GM12878 (cell line): ENCODE measurements around the gene SLC35F2. TPM values are rescaled to one million over a fixed set of nuclear protein-coding genes. Genes with fewer than 3 reads are reported as not detected.

Experiments
- ATAC-seq: fragments of 200-7000 bp; cut with Tn5 transposase; 3 replicates; pipeline ENCODE4 v1.9.1; 2020; ENCODE audit warnings: mild to moderate bottlenecking, moderate library complexity
- BruUV-seq: library from RNA; stranded (reverse); fragments of 400-500 nt; replicated peaks from 2 replicates; lab custom pipeline; 2021; lab: Mats Ljungman, UMichigan
- CTCF ChIA-PET: fragments of 300-600 bp; sonication (Branson Sonifier 250); formaldehyde crosslinking; extraction: SDS; loops from one replicate; lab custom pipeline; 2021; ENCODE audit warnings: inconsistent platforms; lab: Yijun Ruan, JAX
- POLR2A ChIA-PET: fragments of 350-600 bp; formaldehyde crosslinking; extraction: SDS; loops from one replicate; lab custom pipeline; 2021; ENCODE audit warnings: inconsistent platforms; lab: Charles Lee
- RAD21 ChIA-PET: fragments of 300-600 bp; sonication (Branson Sonifier 250); formaldehyde crosslinking; loops from one replicate; lab custom pipeline; 2023; ENCODE audit warnings: antibody characterized with exemption; ENCODE audit not compliant: unreplicated experiment; lab: Charles Lee
- SMC1A ChIA-PET: fragments of 300-600 bp; sonication (Branson Sonifier 250); formaldehyde crosslinking; loops from one replicate; lab custom pipeline; 2023; ENCODE audit not compliant: unreplicated experiment, uncharacterized antibody; lab: Charles Lee
- DNase-seq: peaks from one replicate; pipeline ENCODE4 v3.0.0-alpha.2; 2011; ENCODE audit warnings: low read depth, low spot score
- FAIRE-seq: peaks from 3 replicates; lab custom pipeline; 2011; peaks lifted over from hg19 to GRCh38; lab: Jason Lieb, UNC
- H2AFZ ChIP-seq: 2 replicates; pipeline ENCODE4 v1.6.0; 2011; ENCODE audit warnings: low read depth, low read length, control low read depth; ENCODE audit not compliant: control insufficient read depth
- H3K27ac ChIP-seq: 2 replicates; pipeline ENCODE4 v1.5.1; 2011; ENCODE audit warnings: control low read depth; ENCODE audit not compliant: control insufficient read depth, insufficient read depth
- H3K27me3 ChIP-seq, 2 experiments: replicated peaks in 1 of 2; 2 replicates each; pipeline versions ENCODE4 v1.6.0 to v1.6.1; 2011; ENCODE audit warnings: low read length in 1 of 2; ENCODE audit not compliant: control insufficient read depth in 2 of 2, insufficient read depth in 2 of 2
- H3K36me3 ChIP-seq, 2 experiments: 2 replicates each; pipeline ENCODE4 v1.5.1; 2011; ENCODE audit warnings: low read length in 1 of 2; ENCODE audit not compliant: control insufficient read depth in 2 of 2, insufficient read depth in 2 of 2
- H3K4me1 ChIP-seq: 2 replicates; pipeline ENCODE4 v1.6.1; 2011; ENCODE audit warnings: mild to moderate bottlenecking, low read length, moderate library complexity, mixed read lengths; ENCODE audit not compliant: control insufficient read depth, insufficient read depth
- H3K4me2 ChIP-seq: 2 replicates; pipeline ENCODE4 v1.6.0; 2011; ENCODE audit warnings: control low read depth; ENCODE audit not compliant: control insufficient read depth, insufficient read depth
- H3K4me3 ChIP-seq: fragments of 200-600 bp; sonication (generic); 2 replicates; pipeline ENCODE4 v1.5.1; 2016
- H3K79me2 ChIP-seq: 2 replicates; pipeline ENCODE4 v1.6.0; 2011; ENCODE audit warnings: low read length; ENCODE audit not compliant: control insufficient read depth, insufficient read depth
- H3K9ac ChIP-seq: 2 replicates; pipeline ENCODE4 v1.8.0; 2011; ENCODE audit warnings: low read length, control low read depth, mixed read lengths; ENCODE audit not compliant: control insufficient read depth, insufficient read depth
- H3K9me3 ChIP-seq: replicated peaks from 3 replicates; pipeline ENCODE4 v1.5.1; 2011; ENCODE audit warnings: mild to moderate bottlenecking, low read length; ENCODE audit not compliant: control insufficient read depth, insufficient read depth
- H4K20me1 ChIP-seq: 2 replicates; pipeline ENCODE4 v1.6.0; 2011; ENCODE audit not compliant: control insufficient read depth, insufficient read depth
- BHLHE40 ChIP-seq, 2 experiments: fragments of 450-650 bp in 1 of 2; IDR thresholded peaks; 2 replicates each; pipeline ENCODE4 v1.6.1; 2011 to 2017; ENCODE audit warnings: low read depth in 2 of 2, borderline replicate concordance in 1 of 2, improper control_type of control experiment in 1 of 2, low read length in 1 of 2, mild to moderate bottlenecking in 1 of 2
- CTCF ChIP-seq, 3 experiments: IDR thresholded peaks in 2 of 3; conservative IDR thresholded peaks in 1 of 3; 2 replicates each; pipeline ENCODE4 v1.5.1; 2011; ENCODE audit warnings: low read depth in 3 of 3, low read length in 3 of 3, mild to moderate bottlenecking in 3 of 3, control low read depth in 2 of 3, moderate library complexity in 2 of 3, inconsistent platforms in 1 of 3, mixed read lengths in 1 of 3; ENCODE audit not compliant: control insufficient read depth in 2 of 3, insufficient read depth in 1 of 3; ENCODE audit errors: extremely low read depth in 1 of 3
- DPF2 ChIP-seq: fragments of 450-650 bp; IDR thresholded peaks from 2 replicates; pipeline ENCODE4 v1.6.1; 2017; ENCODE audit warnings: mild to moderate bottlenecking
- ETV6 ChIP-seq, 2 experiments: fragments of 450-650 bp in 1 of 2; IDR thresholded peaks in 1 of 2; conservative IDR thresholded peaks in 1 of 2; 2 replicates each; pipeline ENCODE4 v1.6.1; 2014; ENCODE audit warnings: antibody characterized with exemption in 1 of 2, borderline replicate concordance in 1 of 2, low read depth in 1 of 2, mild to moderate bottlenecking in 1 of 2, moderate library complexity in 1 of 2
- FOXM1 ChIP-seq: IDR thresholded peaks from 2 replicates; pipeline ENCODE4 v1.6.1; 2012; ENCODE audit warnings: low read depth, mild to moderate bottlenecking, inconsistent platforms, low read length, moderate library complexity
- IKZF1 ChIP-seq: fragments of 450-650 bp; conservative IDR thresholded peaks from 2 replicates; pipeline ENCODE4 v1.6.1; 2017; ENCODE audit warnings: antibody characterized with exemption, mild to moderate bottlenecking
- IRF4 ChIP-seq: IDR thresholded peaks from 2 replicates; pipeline ENCODE4 v1.6.1; 2011; ENCODE audit warnings: low read depth, low read length
- JUNB ChIP-seq: IDR thresholded peaks from 2 replicates; pipeline ENCODE4 v1.6.1; 2016; ENCODE audit warnings: antibody characterized with exemption, mild to moderate bottlenecking
- NFIC ChIP-seq: IDR thresholded peaks from 2 replicates; pipeline ENCODE4 v1.6.1; 2012; ENCODE audit warnings: low read depth, mild to moderate bottlenecking, inconsistent platforms, low read length, moderate library complexity
- REST ChIP-seq: IDR thresholded peaks from 2 replicates; pipeline ENCODE4 v1.6.1; 2012; ENCODE audit warnings: mild to moderate bottlenecking, low read depth, low read length
- SP1 ChIP-seq: IDR thresholded peaks from one replicate; pipeline ENCODE4 v1.6.1; 2011; ENCODE audit warnings: low read depth, low read length
- YY1 ChIP-seq: IDR thresholded peaks from 2 replicates; pipeline ENCODE4 v1.6.1; 2011; ENCODE audit warnings: low read depth, mild to moderate bottlenecking, low read length
- WGBS: methylation state at CpG from one replicate; pipeline ENCODE4 v1.1.6; 2016; ENCODE audit warnings: low lambda C conversion rate; ENCODE audit not compliant: insufficient replicate concordance, insufficient coverage; ENCODE audit errors: missing lambda C conversion rate; 5-methylcytosine and 5-hydroxymethylcytosine counted together
- in situ Hi-C: fragments of 300-500 bp; cut with MboI; formaldehyde crosslinking; loops from 9 replicates; pipeline ENCODE4 v1.14.3; 2018; ENCODE audit warnings: mixed read lengths
- intact Hi-C: fragments of 100-400 bp; cut with micrococcal nuclease; formaldehyde crosslinking; loops from one replicate; pipeline ENCODE4 v1.14.2; 2022; ENCODE audit not compliant: unreplicated experiment
- polyA plus RNA-seq, 11 experiments: library from polyadenylated mRNA; depleted of rRNA in 4 of 11; unstranded in 6 of 11; stranded (reverse) in 5 of 11; fragments of >200 nt; fragmentation: Nextera tagmentation in 4 of 11; fragmentation: Illumina TruSeq in 1 of 11; extraction: Ambion mirVana in 4 of 11; extraction: Trizol in 1 of 11; gene quantifications; 1 replicate in 1 of 11; 2 replicates in 10 of 11; pipeline versions ENCODE4 v1.2.1 to v1.2.3, GENCODE V29; 2011 to 2016; ENCODE audit warnings: inconsistent platforms in 2 of 11, missing spikeins in 2 of 11, low read depth in 1 of 11
- total RNA-seq, 4 experiments: library from RNA; depleted of rRNA in 3 of 4; stranded (reverse); fragments of >200 nt in 3 of 4; fragmentation: Illumina TruSeq in 1 of 4; extraction: Trizol in 1 of 4; gene quantifications; 2 replicates each; pipeline versions ENCODE4 v1.2.1 to v1.2.3, GENCODE V29; 2013 to 2021

SLC35F2 gene
- total and polyA plus RNA-seq, 10 of the 15 experiments (the other 5 are each of a cell fraction or from before 2014, with no cell fraction given): 15.2 to 48.8 (median 40.1) TPM

DNA sequence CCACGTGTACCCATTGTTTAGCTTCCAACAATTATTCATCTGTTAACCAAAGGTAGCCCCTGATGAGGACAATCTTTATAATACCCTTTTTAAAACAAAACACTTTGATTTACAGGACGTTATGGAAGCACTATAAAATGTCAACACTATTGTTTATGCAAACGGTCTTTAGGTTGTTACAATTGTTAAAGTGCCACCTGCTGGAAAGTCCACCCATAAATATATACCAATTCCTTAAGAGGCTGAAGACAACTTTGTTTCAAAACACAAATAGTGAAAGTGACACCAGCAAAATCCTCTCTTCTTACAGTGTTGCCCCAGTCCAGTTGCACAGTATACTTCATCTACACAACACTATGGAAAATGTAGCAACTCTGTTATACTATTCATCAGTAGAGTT lies 77.8 kb downstream of the SLC35F2 start:
- no peak overlapping the region for H3K9ac ChIP-seq
- no peak overlapping the region for H2AFZ ChIP-seq
- no peaks in the 10 kb centered on the region for H4K20me1 ChIP-seq
- H3K27ac ChIP-seq: no peak overlapping the region
- in situ Hi-C loops: no loop called here
- 24% methylated on average over 3 of the region's 3 CpGs for WGBS
- RAD21 ChIA-PET: no interaction called here
- BruUV-seq: no TSS peak
- H3K27me3 ChIP-seq: no peaks in the 10 kb centered on the region
- peaks cover 8% of the 10 kb centered on the region for H3K4me1 ChIP-seq
- no peak overlapping the region for H3K4me3 ChIP-seq
- no peaks in the 10 kb centered on the region; the same call in 2 of the 3 replicates for H3K9me3 ChIP-seq
- peak; percentile 43 for ATAC-seq
- SMC1A ChIA-PET: no interaction called here
- POLR2A ChIA-PET: no interaction called here
- no peaks in the 10 kb centered on the region for H3K79me2 ChIP-seq
- H3K36me3 ChIP-seq: no peaks in the 10 kb centered on the region
- intact Hi-C loops: no loop called here
- DNase-seq: no peak
- no peak overlapping the region for H3K4me2 ChIP-seq
- FAIRE-seq: peak; percentile 54
- no peak for TF ChIP-seq IKZF1
- 0 out of 6 replicates have a peak, but pooled peaks of 1 of the 3 experiments have one; percentile 9 for TF ChIP-seq CTCF (IDR thresholded peaks at IDR 0.05 in 2 of 3, conservative IDR thresholded peaks at IDR 0.05 in 1 of 3; ENCODE audit: control insufficient read depth in 2 of 3, extremely low read depth in 1 of 3, insufficient read depth in 1 of 3, low read depth in 3 of 3, low read length in 3 of 3)
- CTCF ChIA-PET: interaction anchor here (0.7 to 1.4 kb wide), 2 partner anchors 9 to 181 kb away, joined by 3 to 5 read pairs; no protein-coding TSS in a partner anchor

DNA sequence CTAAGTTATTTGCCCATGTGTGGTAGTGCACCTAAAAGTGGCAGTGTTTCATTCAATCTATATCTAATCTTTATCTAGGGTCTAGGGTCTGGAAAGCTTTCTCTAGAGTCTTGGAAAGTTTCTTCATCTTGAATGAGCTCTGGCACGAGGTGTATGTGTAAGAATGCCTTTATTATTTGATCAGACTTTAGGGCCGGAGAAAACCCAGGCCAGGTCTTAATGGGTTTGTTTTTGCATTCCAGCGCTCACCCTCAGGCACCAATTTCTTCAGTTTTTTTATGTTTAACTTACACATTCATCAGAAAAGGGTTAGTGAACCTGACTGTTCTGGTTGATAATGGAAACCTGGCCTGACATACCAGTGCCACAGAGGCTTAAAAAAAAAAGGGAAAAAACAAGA lies 78.5 kb downstream of the SLC35F2 start:
- Histone ChIP-seq H3K36me3 (no peaks in the 10 kb centered on the region), H3K9ac (no peak overlapping the region), H3K4me2 (no peak overlapping the region), H3K27me3 (no peaks in the 10 kb centered on the region), H3K4me1 (peaks cover 8% of the 10 kb centered on the region), H3K9me3 (no peaks in the 10 kb centered on the region; the same call in 2 of the 3 replicates), H3K4me3 (no peak overlapping the region), H2AFZ (no peak overlapping the region), H3K27ac (no peak overlapping the region), H4K20me1 (no peaks in the 10 kb centered on the region), H3K79me2 (no peaks in the 10 kb centered on the region)
- in situ Hi-C loops: no loop called here
- SMC1A ChIA-PET: interaction anchor here (1.0 kb wide), 2 partner anchors 9 to 217 kb away, joined by 3 read pairs; no protein-coding TSS in a partner anchor
- FAIRE-seq: no peak
- POLR2A ChIA-PET: no interaction called here
- WGBS: 57% methylated on average over 3 of the region's 3 CpGs
- RAD21 ChIA-PET: no interaction called here
- ATAC-seq: no peak
- no TSS peak for BruUV-seq
- intact Hi-C loops: no loop called here
- CTCF ChIA-PET: interaction anchor here (0.7 to 1.4 kb wide), 3 partner anchors 9 to 452 kb away, joined by 3 to 5 read pairs (median 3); no protein-coding TSS in a partner anchor
- DNase-seq: no peak
- TF ChIP-seq REST (no peak), FOXM1 (no peak), IRF4 (no peak), JUNB (no peak), NFIC (no peak), BHLHE40 (IDR thresholded peaks at IDR 0.05; ENCODE audit: borderline replicate concordance in 1 of 2, low read depth in 2 of 2, low read length in 1 of 2) (no peak), SP1 (no peak), DPF2 (no peak), ETV6 (conservative IDR thresholded peaks at IDR 0.05 in 1 of 2, IDR thresholded peaks at IDR 0.05 in 1 of 2; ENCODE audit: borderline replicate concordance in 1 of 2, low read depth in 1 of 2) (no peak), YY1 (no peak)
